ENCODE measurements around the gene ZBTB5.
"Not testable (repeated sequence)": the region's sequence is repeated elsewhere in the genome, so short reads cannot be mapped to it uniquely, and the experiment has no call there.

ZBTB5 gene

DNA sequence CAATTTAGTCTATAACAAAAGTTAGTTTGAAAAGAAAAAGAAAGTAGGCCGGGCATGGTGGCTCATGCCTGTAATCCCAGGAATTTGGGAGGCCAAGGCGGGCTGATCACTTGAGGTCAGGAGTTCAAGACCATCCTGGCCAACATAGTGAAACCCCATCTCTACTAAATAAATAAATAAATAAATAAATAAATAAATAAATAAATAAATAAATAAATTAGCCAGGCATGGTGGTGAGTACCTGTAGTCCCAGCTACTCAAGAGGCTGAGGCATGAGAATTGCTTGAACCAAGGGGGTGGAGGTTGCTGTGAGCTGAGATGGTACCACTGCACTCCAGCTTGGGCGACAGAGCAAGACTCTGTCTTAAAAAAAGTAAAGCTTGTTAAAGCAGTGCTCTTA, 67.3 kb downstream of the ZBTB5 start:
- DNase-seq, result not testable (repeated sequence)

DNA sequence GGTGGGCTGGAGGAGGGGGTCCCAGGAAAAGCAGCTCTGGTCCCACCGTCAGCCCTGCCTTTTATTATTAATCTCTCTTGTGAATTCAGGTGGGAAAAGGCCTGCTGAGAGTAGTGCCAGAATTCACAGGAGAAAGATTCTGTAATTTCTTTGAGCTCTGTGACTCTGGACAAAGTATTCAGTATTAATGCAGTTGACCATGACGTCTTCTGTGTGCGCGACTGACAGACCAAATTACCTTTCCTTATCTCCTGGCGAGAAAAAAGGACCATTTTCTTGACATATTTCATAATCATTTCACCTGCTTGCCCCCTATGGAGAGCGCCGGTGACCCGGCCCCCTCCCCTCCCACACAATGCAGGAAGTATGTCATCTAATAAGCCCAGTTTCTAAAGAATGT, 69.6 kb downstream of the ZBTB5 start:
- no peak for DNase-seq

DNA sequence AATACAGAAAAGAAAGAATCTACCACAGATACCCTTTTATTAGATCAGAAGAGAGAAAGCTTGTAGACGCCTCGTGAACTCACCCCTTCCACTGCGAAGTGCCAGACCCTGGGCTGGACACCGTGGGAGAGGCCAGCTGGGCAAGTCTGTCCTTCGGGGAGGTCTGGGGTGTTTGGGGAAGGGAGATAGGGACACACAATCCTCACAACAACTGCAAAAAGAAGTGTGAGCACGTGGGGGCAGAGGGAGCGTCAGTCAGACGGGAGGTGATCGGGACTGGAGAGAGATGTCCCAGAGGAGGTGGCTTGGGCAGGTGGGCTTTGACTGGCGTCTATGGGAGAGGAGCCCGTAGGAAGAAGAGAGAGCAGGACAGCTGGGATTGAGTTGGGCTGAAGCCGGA, 70.0 kb downstream of the ZBTB5 start:
- DNase-seq, result no peak

DNA sequence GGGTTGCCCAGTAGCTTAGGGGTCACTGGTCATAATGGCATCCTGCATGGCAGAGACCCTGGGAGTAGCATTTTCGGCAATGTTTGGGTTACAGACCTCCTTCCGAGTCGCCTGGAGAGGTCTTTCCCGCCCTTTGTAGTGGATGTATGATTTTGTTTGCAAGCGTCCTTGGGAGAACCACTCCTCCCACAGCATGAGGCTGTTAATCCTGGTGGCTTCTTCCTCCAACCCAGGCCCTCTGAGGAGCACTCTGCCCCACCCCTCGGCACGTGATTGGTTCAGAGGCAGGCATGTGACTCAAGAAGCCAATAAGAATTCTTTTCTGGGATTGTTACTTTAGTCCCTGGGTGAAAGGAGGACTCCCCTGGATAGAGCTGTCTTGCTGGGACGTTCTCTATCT, 73.0 kb downstream of the ZBTB5 start:
- DNase-seq, result no peak

DNA sequence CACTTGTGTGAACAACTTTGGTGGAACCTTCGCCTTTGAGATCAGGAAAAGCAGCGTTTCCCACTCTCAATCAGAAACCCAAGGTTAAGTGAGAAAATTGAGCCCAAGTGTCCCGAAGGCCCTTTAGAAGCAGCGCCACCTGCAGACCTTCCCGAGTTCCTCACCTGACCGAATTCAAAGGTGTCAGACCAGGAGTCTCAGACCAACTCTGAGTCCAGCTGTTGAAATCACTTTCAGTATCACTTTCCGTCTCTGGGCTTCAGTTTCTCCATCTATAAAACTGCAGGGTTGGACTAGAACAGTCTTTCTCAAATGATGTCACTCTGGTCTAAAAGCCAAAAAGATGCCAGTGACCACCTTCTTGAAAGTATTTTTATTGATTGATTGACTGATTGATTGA, 74.5 kb downstream of the ZBTB5 start:
- peak; percentile 23 for DNase-seq

Measured in activated naive CD4-positive, alpha-beta T cell treated with anti-CD3 and anti-CD28 coated beads, Interleukin-2, amount 50 U/mL, for 16 hours (primary cell).